GM04504 (cell line): Measurements from ENCODE around the gene AACS.

ENCODE experiments used
- DNase-seq: peaks from one replicate; pipeline ENCODE4 v3.0.0-alpha.2; 2012; ENCODE audit warnings: low read depth

AACS gene

DNA sequence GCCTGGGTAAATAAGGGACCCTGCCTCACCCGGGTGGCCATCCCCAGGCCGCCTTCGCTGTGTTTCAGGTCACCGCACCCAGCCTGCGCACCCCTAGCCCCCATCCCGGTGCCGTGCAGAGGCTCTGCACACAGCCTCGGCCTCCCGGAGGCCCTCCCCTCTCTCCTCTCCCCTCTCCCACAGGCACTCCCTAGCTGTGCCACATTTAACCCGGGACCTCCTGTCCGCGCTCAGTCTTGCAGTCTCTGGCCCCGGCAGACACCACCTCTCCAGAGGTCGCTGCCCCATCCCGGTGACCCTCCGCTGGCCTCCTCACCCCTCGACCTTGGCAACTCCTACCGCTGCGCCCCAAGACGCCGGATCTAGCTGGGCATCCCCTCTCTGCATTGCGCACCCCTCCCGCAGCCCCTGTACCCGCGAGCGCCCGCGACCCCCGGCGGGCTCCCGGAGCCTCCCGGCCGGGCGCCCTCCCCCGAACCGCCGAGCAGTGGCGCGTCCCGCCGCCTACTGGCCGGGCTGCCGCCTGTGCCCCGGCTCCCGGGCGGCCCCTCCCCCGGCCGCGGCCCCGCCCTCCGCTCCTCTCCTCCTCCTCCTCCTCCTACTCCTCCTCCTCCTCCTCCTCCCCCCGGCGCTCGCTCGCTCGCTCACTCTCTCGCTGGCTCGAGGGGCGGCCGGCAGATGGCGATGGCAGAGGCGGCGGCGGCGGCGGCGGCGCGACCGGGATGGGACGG is 120.7 kb downstream of the AACS start, which contains the start of gene TMEM132B:
Gene TMEM132B, plus strand, starts transcription at position 647 of the 731 bp plus-strand sequence.
- DNase-seq: peak; percentile 42

DNA sequence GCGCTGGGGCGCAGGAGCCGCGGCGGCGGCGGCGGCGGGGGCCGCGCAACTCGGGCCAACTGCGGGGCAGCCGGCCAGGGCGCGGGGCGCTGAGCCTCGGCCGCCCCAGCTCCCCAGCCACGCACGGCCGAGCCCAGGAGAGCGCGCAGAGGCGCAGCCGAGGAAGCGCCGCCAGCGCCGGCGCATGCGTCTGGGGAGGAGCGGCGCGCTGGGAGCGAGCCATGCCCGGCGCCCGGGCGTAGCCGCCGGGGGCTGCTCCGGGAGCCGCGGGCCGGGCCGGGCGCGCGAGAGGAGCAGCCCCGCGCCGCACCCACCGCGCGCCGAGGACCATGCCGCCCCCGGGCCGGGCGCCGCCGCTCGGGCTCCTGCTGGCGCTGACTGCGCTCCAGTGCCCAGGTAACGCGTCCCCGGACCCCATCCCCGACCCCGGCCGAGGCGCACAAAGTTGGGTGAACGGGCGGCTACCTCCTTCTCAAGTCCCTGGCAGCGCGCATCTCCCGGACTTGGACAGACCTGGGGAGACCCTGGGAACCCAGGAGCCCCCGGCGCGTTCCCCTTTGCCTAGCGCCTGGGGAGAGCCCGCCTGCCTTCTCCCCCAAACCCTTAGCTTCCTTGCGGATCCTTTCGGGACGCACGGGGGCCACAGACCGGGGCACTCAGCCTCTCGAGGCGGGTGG is 121.4 kb downstream of the AACS start:
- DNase-seq: no peak

DNA sequence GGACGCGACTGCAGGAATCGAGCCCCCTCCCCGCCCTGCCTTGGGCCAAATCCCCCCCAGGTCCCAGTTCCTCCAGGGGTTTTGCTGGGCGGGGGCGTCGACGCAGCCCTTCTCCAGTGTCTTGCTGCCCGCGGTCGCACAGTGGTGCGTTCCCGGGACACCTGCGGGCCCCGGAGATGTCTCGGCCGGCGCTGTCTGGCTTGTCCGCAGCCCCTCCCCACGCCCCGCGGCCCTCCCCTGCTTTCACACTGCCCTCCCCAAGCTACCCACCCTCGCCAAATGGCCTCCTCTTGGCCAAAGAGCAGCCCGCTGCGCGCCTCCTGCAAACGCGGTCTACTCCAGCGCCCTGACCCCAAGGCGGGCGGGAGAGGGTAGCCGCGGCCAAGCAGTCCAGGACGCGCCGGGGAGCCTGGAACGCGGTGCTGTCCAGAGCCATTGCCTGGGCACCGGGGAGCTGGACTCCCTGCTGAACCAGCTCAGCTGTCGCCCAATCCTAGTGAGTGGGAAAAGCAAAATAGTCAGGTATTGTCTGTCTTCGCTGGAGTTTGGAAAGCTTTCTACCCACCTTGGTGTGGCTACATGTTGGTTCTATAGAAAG is 122.0 kb downstream of the AACS start:
- no peak for DNase-seq

DNA sequence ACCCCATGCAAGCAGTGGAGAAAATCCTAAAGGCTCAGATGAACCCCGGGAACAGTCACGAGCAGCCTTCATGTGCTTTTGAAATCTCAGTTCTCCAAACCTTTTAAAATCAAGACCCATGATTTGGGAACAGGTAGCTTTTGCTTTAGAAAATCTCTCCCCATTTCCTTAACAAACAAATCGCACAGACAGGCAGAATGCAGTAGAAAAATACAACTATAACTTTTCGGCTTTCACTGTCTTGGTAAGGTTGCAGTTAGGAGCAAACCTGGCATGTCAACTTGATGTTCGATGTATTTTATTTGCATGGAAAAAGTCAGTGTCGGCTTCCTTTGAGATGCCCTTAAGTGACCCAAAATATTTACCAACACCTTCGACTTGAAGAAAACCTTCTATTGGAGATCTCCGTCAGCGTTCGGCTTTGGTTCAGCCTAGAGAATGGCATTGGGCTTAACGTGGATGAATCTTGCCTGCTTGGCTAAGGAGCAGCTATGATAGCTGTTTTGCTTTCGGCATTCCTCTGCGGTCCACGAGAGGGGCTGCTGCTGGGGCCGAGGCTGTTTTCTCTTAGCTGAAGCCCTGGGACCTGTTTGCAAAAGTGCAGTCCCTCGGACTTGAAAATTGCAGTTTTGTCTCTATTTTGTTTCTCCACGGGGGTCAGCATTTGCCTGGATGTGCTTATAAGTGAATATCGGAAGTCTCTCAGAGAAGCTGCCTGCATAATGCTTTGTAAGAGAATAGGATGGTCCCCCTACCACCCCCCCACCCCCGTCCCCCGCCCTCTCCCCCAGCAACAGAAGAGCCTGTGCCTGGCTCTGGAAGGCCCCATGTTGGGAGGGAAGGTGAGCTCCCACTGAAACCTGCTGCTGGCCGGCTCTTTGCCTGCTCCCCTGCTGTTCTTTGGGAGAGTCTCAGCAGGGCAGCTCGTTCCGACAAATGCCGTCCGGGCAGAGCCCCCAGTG is 122.8 kb downstream of the AACS start:
- no peak for DNase-seq

DNA sequence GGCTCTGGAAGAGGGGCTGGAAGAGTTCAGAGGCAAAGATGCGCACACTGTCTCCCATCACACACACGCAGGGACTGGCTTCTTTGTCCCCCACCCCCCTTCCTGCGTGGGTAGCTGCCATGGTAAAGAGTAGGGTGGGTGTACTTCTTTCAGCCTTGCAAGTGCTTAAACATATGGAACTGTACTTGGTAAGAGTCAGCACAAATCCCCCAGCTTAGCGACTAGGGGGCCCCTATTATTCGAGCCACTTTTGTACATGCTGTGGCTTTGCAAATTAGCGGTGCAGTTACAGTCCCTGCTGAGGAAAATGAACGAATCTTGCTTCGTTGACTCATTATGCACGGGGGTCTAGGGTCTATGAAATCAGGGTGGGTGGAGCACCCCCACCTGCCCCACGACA is 123.8 kb downstream of the AACS start:
- DNase-seq: no peak

DNA sequence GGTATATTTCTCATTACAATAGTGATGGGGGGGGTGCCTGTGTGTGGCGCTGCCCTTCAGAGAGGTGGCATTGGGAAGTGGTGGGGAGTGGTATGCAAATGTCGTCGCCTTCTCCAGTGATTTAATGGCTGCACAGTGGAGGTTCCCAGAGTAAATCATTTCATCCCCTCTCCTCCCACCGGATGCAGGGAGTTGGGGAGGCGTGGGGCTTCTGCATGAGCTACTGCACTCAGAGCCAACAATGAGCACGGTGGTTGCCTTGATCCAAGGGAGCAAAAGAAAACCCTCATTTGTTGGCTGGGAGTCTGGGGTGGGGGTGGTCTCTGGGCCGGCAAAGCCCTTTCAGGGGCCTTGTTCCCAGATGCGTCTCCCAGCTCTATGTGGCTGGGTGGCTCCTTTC is 124.3 kb downstream of the AACS start:
- DNase-seq: no peak

DNA sequence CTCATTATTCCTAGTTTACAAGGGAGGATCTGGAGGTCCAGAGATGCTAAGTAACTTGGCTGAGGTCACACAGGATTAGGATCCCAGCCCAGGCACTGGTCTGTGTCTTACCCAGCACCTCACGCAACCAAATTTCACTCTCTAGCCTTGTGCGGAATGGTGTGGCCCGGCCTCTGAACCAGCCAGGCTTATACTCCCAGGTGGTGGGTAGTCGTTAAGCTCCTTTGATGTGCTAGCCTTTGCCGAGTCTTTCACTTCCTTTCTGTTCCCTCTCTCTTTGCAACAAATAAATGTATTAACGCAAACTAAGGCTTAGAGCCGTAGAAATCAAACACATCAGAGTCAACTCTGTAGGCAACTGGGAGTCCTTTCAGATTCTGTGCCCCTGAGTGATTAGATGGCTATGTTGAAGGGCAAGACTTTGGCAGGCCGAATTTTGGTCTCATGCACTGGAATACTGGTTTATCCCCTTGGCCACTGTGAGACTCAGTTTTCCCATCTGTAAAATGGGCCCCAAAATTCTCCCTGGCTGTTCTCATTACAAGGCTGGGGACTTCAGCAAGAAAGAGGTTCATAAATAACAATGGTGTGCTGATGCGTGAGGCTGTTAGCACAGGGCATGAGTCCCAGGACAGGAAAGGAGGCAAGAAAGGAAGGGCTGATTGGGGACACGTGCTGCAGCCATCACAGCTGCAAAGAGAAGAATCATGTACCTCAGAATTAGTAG is 126.3 kb downstream of the AACS start:
- no peak for DNase-seq

DNA sequence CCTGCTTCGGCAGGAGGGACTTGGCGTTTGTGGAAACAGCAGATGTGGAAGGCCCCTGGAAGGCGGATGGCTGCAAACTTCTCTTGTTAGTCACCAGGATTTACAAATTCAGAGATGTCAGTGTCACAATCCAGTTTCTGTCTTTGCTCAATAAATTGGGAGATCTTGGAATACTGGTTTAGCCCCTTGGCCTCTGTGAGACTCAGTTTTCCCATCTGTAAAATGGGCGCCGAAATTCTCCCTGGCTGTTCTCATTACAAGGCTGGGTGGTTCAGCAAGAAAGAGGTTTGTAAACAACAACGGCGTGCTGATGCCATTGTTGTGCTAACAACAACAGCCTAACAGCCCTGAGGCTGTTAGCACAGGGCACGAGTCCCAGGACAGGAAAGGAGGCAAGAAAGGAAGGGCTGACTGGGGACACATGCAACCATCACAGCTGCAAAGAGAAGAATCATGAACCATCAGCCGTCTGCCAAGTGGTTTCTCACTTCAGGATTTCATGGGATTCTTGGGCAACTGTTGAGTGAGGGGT is 127.5 kb downstream of the AACS start:
- DNase-seq: no peak
